HL-60 (cell line): ENCODE results near the gene SDK1.

Experiments used
- TF ChIP-seq, protein P1 (sequence below): IDR thresholded peaks from one replicate; pipeline ENCODE4 v1.5.1; 2011; ENCODE audit warnings: low read length, control low read depth, inconsistent platforms; ENCODE audit not compliant: insufficient read depth
- TF ChIP-seq, protein P2 (sequence below): IDR thresholded peaks from 2 replicates; pipeline ENCODE4 v1.6.1; 2012; ENCODE audit warnings: low read depth; ENCODE audit not compliant: insufficient replicate concordance

DNA sequence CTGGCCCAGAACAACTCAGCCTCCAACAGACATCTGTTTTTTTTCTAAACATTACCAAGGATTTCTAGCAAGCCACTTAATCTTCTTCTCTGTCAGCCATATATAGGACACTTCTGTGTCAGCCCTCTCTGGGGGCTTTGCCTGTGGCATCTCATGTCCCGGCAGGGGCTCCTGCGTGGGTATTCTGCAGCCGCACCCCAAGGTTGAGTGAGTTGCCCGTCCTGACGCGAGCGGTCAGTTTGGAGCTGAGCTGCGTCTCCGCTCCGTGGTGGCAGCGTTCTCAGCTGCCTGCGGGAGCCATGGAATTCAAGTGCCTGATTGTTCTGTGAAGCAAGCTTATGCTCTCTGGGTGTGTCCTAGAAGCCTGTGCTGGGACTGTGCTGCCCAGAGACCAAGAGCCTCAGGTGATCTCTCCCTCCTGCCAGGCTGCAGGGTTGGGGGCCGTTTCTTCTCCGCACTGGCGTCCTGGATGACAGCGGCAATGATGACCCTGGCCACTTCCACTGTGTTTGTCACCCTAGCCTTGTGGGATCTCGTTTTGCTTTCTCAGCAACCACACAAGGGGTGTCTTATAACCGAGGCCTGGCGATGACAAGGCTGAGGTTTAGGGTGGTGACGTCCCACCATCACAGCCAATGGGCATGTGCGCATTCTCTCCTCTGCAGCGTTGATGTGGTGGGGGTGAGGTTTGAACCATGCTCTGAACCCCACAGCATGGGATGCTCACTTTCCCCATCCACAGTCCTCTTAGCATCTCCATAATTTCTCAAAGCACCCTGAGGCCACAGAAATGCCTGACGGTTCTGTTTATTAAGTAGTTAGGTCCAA, 768.4 kb downstream of the SDK1 start:
- TF ChIP-seq, protein P1, sequence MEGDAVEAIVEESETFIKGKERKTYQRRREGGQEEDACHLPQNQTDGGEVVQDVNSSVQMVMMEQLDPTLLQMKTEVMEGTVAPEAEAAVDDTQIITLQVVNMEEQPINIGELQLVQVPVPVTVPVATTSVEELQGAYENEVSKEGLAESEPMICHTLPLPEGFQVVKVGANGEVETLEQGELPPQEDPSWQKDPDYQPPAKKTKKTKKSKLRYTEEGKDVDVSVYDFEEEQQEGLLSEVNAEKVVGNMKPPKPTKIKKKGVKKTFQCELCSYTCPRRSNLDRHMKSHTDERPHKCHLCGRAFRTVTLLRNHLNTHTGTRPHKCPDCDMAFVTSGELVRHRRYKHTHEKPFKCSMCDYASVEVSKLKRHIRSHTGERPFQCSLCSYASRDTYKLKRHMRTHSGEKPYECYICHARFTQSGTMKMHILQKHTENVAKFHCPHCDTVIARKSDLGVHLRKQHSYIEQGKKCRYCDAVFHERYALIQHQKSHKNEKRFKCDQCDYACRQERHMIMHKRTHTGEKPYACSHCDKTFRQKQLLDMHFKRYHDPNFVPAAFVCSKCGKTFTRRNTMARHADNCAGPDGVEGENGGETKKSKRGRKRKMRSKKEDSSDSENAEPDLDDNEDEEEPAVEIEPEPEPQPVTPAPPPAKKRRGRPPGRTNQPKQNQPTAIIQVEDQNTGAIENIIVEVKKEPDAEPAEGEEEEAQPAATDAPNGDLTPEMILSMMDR = no peak
- TF ChIP-seq, protein P2, sequence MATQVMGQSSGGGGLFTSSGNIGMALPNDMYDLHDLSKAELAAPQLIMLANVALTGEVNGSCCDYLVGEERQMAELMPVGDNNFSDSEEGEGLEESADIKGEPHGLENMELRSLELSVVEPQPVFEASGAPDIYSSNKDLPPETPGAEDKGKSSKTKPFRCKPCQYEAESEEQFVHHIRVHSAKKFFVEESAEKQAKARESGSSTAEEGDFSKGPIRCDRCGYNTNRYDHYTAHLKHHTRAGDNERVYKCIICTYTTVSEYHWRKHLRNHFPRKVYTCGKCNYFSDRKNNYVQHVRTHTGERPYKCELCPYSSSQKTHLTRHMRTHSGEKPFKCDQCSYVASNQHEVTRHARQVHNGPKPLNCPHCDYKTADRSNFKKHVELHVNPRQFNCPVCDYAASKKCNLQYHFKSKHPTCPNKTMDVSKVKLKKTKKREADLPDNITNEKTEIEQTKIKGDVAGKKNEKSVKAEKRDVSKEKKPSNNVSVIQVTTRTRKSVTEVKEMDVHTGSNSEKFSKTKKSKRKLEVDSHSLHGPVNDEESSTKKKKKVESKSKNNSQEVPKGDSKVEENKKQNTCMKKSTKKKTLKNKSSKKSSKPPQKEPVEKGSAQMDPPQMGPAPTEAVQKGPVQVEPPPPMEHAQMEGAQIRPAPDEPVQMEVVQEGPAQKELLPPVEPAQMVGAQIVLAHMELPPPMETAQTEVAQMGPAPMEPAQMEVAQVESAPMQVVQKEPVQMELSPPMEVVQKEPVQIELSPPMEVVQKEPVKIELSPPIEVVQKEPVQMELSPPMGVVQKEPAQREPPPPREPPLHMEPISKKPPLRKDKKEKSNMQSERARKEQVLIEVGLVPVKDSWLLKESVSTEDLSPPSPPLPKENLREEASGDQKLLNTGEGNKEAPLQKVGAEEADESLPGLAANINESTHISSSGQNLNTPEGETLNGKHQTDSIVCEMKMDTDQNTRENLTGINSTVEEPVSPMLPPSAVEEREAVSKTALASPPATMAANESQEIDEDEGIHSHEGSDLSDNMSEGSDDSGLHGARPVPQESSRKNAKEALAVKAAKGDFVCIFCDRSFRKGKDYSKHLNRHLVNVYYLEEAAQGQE = no peak
